Measurements from ENCODE around the gene CCL19. TPM values are rescaled to one million over a fixed set of nuclear protein-coding genes. Genes with fewer than 3 reads are reported as not detected.
A peak's percentile ranks its signal among the peaks of the same experiment; 100 is the strongest.

Gene CCL19
- total RNA-seq, 1 experiment from 2014 or later = not detected

- POLR2A ChIA-PET = no interaction called here
- CTCF ChIA-PET = interaction anchor here (0.9 to 1.4 kb wide), 3 partner anchors 15 to 110 kb away, joined by 3 to 4 read pairs (median 4); no protein-coding TSS in a partner anchor
Measured at GRCh38 chr9:34650816-34651215, 40.3 kb downstream of the CCL19 start.

More at GRCh38 chr9:34650816-34651215, 40.3 kb downstream of the CCL19 start:
- RAD21 ChIA-PET (ENCODE audit: low non-redundant PET in 1 of 2, low total read pairs in 2 of 2, uncharacterized antibody in 2 of 2, unreplicated experiment in 2 of 2) = no interaction called here
- H3K9ac ChIP-seq (ENCODE audit: low read length) = no peak overlapping the region; the same call in 1 of the 2 replicates
- peaks cover 6% of the 10 kb centered on the region; the same call in 1 of the 2 replicates for H3K79me2 ChIP-seq (ENCODE audit: insufficient read depth, low read length)
- peak overlapping the region; percentile 83 for H3K4me2 ChIP-seq (ENCODE audit: low read length)
- H3K4me3 ChIP-seq (replicated peaks in 1 of 2; ENCODE audit: low read depth in 1 of 2, low read length in 2 of 2) = peak overlapping the region in 1 of 2 experiments; percentile 61; a peak in 1 of 4 replicates
- 0 out of 2 replicates have a peak overlapping the region, but pooled peaks have one; percentile 50 for H3K27ac ChIP-seq (ENCODE audit: low read depth, low read length)
- BruUV-seq (replicated peaks) = no TSS peak
- intact Hi-C loops (cut with micrococcal nuclease) = no loop called here
- H3K9me3 ChIP-seq (ENCODE audit: control insufficient read depth in 1 of 2, insufficient read depth in 1 of 2, low read depth in 1 of 2, low read length in 2 of 2) = no peaks in the 10 kb centered on the region
- ATAC-seq (no peak), DNase-seq (ENCODE audit: low read depth, low spot score) (no peak)
- no peaks in the 10 kb centered on the region for H3K27me3 ChIP-seq (ENCODE audit: insufficient read depth, low read length)
- no peak for TF ChIP-seq POLR2AphosphoS5 (IDR thresholded peaks at IDR 0.05; ENCODE audit: low read depth, low read length)
- TF ChIP-seq EGR1 (IDR thresholded peaks at IDR 0.05; ENCODE audit: low read depth) = no peak
- no peak for TF ChIP-seq YY1 (IDR thresholded peaks at IDR 0.05; ENCODE audit: extremely low read depth, insufficient replicate concordance, low read depth, low read length)
- no peak for TF ChIP-seq SIN3A (IDR thresholded peaks at IDR 0.05; ENCODE audit: low read depth)
- no peak for TF ChIP-seq ZNF274 (IDR thresholded peaks at IDR 0.05; ENCODE audit: low read depth, low read length)
- no peak for TF ChIP-seq ELF1 (IDR thresholded peaks at IDR 0.05; ENCODE audit: borderline replicate concordance, low read depth)
- no peak for TF ChIP-seq JUND (IDR thresholded peaks at IDR 0.05)
- TF ChIP-seq EZH2phosphoT487 (IDR thresholded peaks at IDR 0.05; ENCODE audit: borderline replicate concordance) = no peak
- no peak for TF ChIP-seq CEBPB (IDR thresholded peaks at IDR 0.05; ENCODE audit: low read depth)
- no peak for TF ChIP-seq ZFX (IDR thresholded peaks at IDR 0.05)
- no peak for TF ChIP-seq EZH2 (IDR thresholded peaks at IDR 0.05)
- TF ChIP-seq CTCF (IDR thresholded peaks at IDR 0.05 in 2 of 3, conservative IDR thresholded peaks at IDR 0.05 in 1 of 3; ENCODE audit: borderline replicate concordance in 1 of 3, insufficient read depth in 1 of 3, low read depth in 2 of 3, low read length in 2 of 3) = no peak
- TF ChIP-seq ZBTB33 (IDR thresholded peaks at IDR 0.05; ENCODE audit: extremely low read depth, insufficient replicate concordance, low read length) = no peak
- TF ChIP-seq ATF3 (IDR thresholded peaks at IDR 0.05) = no peak
- no peak for TF ChIP-seq CBX3 (IDR thresholded peaks at IDR 0.05; ENCODE audit: low read depth)
- TF ChIP-seq POLR2A (IDR thresholded peaks at IDR 0.05; ENCODE audit: borderline replicate concordance, extremely low read depth, insufficient read depth, insufficient read length) = no peak
- TF ChIP-seq FOSL1 (IDR thresholded peaks at IDR 0.05; ENCODE audit: low read depth) = no peak
- TF ChIP-seq TCF7L2 (IDR thresholded peaks at IDR 0.05; ENCODE audit: borderline replicate concordance, extremely low read depth, insufficient read depth, insufficient read length) = no peak
- TF ChIP-seq SRF (IDR thresholded peaks at IDR 0.05; ENCODE audit: low read depth) = no peak
- TF ChIP-seq RAD21 (IDR thresholded peaks at IDR 0.05; ENCODE audit: low read depth) = no peak
- H3K9me2 ChIP-seq (ENCODE audit: insufficient read depth) = no peaks in the 10 kb centered on the region
- peaks cover 24 to 49% of the 10 kb centered on the region in 2 experiments for H3K4me1 ChIP-seq (ENCODE audit: control insufficient read depth in 1 of 2, insufficient read depth in 2 of 2, low read length in 2 of 2)
- H2AFZ ChIP-seq (ENCODE audit: low read depth, low read length, poor library complexity, severe bottlenecking) = no peak overlapping the region
- H4K20me1 ChIP-seq (ENCODE audit: insufficient read depth) = no peaks in the 10 kb centered on the region
- peaks cover 0 to 6% of the 10 kb centered on the region in 2 experiments; a peak in 1 of 4 replicates for H3K36me3 ChIP-seq (ENCODE audit: control insufficient read depth in 1 of 2, insufficient read depth in 2 of 2, low read length in 2 of 2)

Data from HCT116 (cell line).